BJ (cell line): Measurements from ENCODE around the gene MGMT. TPM values are rescaled to one million over a fixed set of nuclear protein-coding genes. Genes with fewer than 3 reads are reported as not detected.

Source experiments
- CTCF ChIA-PET: fragments of 350-600 bp; formaldehyde crosslinking; extraction: SDS; loops from one replicate; lab custom pipeline; 2021; ENCODE audit warnings: antibody characterized with exemption, inconsistent platforms; lab: Yijun Ruan, JAX
- POLR2A ChIA-PET: fragments of 300-600 bp; sonication (Branson Sonifier 250); formaldehyde crosslinking; extraction: SDS; loops from one replicate; lab custom pipeline; 2021; ENCODE audit warnings: antibody characterized with exemption; lab: Charles Lee
- DNase-seq: peaks from one replicate; pipeline ENCODE4 v3.0.0-alpha.2; 2011; ENCODE audit warnings: low read depth
- H3K27me3 ChIP-seq: 2 replicates; pipeline ENCODE4 v1.6.0; 2011; ENCODE audit warnings: low read length; ENCODE audit not compliant: control insufficient read depth, insufficient read depth
- H3K36me3 ChIP-seq: 2 replicates; pipeline ENCODE4 v1.5.1; 2011; ENCODE audit warnings: low read length; ENCODE audit not compliant: control insufficient read depth, insufficient read depth
- H3K4me3 ChIP-seq: 2 replicates; pipeline ENCODE4 v1.5.1; 2011; ENCODE audit warnings: low read depth, mild to moderate bottlenecking, control low read depth, low read length
- polyA plus RNA-seq: library from polyadenylated mRNA; depleted of rRNA; stranded (reverse); fragments of >200 nt; gene quantifications from 2 replicates; pipeline ENCODE4 v1.2.3, GENCODE V29; 2011
- TF ChIP-seq, protein P1 (sequence below): IDR thresholded peaks from 2 replicates; pipeline ENCODE4 v1.5.1; 2011; ENCODE audit warnings: low read depth, mild to moderate bottlenecking, control low read depth, inconsistent platforms, low read length, moderate library complexity; ENCODE audit not compliant: insufficient read depth

Gene MGMT
- polyA plus RNA-seq, 1 experiment = 21.0 TPM

GRCh38 chr10:129785536-129785981 lies 318.5 kb downstream of the MGMT start:
- POLR2A ChIA-PET = no interaction called here

DNA sequence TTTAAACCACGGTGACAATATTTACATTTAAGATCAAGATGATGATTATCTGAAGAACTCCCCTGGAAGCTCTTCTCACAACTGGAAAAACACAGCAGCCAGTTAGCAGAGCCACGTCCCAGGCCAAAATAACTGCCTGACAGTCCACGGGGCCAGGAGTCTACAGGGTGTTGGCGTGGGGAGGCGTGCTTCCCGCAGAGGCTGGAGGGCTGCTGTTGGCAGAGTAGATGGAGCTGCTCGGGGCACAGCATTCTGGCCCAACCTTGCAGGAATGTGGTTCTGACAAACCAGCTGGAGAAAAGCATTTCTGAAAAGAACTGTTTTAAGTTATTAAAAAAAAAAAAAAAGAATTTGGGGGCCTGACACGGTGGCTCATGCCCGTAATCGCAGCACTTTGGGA lies 319.2 kb downstream of the MGMT start:
- POLR2A ChIA-PET = no interaction called here
- TF ChIP-seq, protein P1, sequence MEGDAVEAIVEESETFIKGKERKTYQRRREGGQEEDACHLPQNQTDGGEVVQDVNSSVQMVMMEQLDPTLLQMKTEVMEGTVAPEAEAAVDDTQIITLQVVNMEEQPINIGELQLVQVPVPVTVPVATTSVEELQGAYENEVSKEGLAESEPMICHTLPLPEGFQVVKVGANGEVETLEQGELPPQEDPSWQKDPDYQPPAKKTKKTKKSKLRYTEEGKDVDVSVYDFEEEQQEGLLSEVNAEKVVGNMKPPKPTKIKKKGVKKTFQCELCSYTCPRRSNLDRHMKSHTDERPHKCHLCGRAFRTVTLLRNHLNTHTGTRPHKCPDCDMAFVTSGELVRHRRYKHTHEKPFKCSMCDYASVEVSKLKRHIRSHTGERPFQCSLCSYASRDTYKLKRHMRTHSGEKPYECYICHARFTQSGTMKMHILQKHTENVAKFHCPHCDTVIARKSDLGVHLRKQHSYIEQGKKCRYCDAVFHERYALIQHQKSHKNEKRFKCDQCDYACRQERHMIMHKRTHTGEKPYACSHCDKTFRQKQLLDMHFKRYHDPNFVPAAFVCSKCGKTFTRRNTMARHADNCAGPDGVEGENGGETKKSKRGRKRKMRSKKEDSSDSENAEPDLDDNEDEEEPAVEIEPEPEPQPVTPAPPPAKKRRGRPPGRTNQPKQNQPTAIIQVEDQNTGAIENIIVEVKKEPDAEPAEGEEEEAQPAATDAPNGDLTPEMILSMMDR = no peak
- CTCF ChIA-PET = no interaction called here

More at GRCh38 chr10:129785536-129785981, 318.5 kb downstream of the MGMT start:
- Histone ChIP-seq H3K27me3 (no peaks in the 10 kb centered on the region), H3K36me3 (no peaks in the 10 kb centered on the region), H3K4me3 (no peak overlapping the region)
- TF ChIP-seq, protein P1 = no peak
- CTCF ChIA-PET = no interaction called here
- DNase-seq = no peak

DNA sequence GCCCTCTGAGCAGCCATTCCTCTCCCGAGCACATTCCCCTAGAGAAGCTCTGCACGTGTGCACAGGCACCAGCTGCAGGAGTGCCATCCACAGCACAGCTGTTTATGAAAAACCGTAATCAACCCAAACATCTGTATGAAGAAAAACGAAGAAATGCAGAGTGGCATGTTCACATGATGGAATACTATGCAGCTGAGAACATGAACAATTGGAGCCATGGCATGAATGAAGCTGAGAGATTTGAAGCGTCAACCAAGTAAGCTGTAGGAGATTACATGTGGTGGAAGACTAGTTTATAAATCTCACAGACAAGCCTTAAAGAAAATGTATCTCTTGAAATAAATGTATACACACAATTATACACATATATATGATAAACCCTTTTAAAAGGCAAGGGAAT lies 320.5 kb downstream of the MGMT start:
- TF ChIP-seq, protein P1 = no peak
- Histone ChIP-seq H3K27me3 (no peaks in the 10 kb centered on the region), H3K4me3 (no peak overlapping the region), H3K36me3 (no peaks in the 10 kb centered on the region)
- ChIA-PET CTCF (no interaction called here), POLR2A (no interaction called here)
- DNase-seq = no peak

More for the DNA sequence above, 319.2 kb downstream of the MGMT start:
- no peaks in the 10 kb centered on the region for H3K36me3 ChIP-seq
- no peaks in the 10 kb centered on the region for H3K27me3 ChIP-seq
- H3K4me3 ChIP-seq = no peak overlapping the region
- no peak for DNase-seq

- Histone ChIP-seq H3K4me3 (no peak overlapping the region), H3K36me3 (no peaks in the 10 kb centered on the region), H3K27me3 (no peaks in the 10 kb centered on the region)
- ChIA-PET CTCF (no interaction called here), POLR2A (no interaction called here)
- TF ChIP-seq, protein P1 = no peak
- no peak for DNase-seq
These were observed 321.2 kb downstream of the MGMT start for GRCh38 chr10:129788215-129788614.

DNA sequence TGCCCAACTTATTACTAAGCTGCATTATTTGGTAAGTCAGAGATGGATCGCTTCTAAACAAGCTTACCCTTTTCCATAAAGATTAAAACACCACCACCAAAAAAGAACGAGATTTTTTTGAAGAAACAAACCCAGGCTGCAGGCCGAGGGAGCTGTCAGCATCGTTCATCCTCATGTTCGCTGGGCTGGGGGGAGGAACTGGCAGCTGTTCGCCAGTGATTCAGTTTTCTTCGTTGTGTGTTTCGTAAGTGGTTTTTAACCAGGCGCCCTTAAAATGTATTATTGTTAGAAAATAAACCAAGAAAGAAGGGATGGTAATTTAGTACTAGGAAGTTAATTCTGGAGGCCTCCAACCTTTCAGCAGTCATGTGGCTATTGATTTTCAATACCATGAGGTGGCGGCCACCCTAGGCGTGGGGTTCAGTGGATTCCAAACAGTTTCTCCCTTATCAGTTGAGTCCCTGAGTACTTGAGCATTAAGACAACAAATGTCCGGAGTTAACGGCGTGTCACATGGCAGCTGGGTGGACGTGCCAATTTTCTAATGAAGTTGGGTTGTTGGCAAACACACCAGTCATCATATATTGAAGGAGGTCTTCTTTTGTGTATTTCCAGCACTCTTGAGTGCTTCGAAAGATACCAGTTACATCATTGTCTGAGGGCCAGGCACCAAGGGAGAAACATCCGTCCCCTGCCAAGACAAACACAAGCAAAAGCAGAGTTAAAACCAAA lies 323.8 kb downstream of the MGMT start:
- H3K36me3 ChIP-seq = no peaks in the 10 kb centered on the region
- TF ChIP-seq, protein P1 = no peak
- H3K27me3 ChIP-seq = no peaks in the 10 kb centered on the region
- POLR2A ChIA-PET = no interaction called here
- no peak overlapping the region for H3K4me3 ChIP-seq
- no peak for DNase-seq
- CTCF ChIA-PET = no interaction called here
